HG03521 (cell line): ENCODE data around the gene NEIL3.

Experiments
- ATAC-seq: cut with Tn5 transposase; IDR thresholded peaks from one replicate; pipeline ENCODE4 v1.9.1; 2021; ENCODE audit warnings: mild to moderate bottlenecking, moderate library complexity; ENCODE audit not compliant: unreplicated experiment

Gene NEIL3

GRCh38 chr4:177356921-177357320 lies 47.2 kb downstream of the NEIL3 start:
- ATAC-seq = no peak

DNA sequence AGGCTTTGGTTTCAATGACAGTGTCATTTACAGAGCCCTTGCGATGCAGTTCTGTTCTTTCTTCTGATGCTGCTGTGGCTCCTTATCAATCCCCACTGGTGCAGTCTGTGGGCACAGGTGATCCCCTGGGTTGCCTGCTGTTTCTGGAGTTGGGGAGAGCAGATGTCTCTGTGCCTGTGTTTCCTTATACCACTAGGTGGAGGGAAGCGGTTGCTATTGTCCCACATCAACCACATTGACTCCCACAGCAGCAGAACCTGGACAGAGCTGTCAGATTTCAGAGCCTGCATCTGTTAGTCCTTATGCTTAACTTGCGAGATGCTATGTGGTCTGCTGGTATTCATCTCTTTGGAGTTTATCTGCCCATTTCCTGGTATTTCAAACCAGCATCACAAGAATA lies 57.7 kb downstream of the NEIL3 start:
- no peak for ATAC-seq

- no peak for ATAC-seq
These were observed 59.7 kb downstream of the NEIL3 start for GRCh38 chr4:177369372-177369771.

DNA sequence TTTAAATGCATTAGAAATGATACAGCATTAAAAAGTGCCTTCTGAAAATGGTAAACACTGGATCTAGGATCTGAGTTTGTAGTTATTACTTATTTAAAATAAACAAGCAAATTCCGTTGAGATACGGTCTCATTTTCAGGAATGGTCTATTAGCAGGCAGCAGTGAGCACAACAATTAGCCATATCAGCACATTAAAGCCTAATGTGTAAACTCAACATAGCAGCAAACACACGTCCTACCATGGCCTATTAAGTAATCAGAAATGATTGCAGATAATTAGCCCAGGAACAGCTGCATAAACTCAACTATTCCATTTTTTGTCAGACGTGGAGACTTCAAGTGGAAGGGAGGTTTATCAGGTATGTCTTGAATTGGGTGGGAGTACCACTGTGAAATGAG lies 61.8 kb downstream of the NEIL3 start:
- no peak for ATAC-seq

GRCh38 chr4:177374966-177375365 lies 65.3 kb downstream of the NEIL3 start:
- ATAC-seq = no peak

- ATAC-seq = no peak
These were observed 65.7 kb downstream of the NEIL3 start for GRCh38 chr4:177375372-177375771.

GRCh38 chr4:177376024-177376423 lies 66.3 kb downstream of the NEIL3 start:
- ATAC-seq = no peak

DNA sequence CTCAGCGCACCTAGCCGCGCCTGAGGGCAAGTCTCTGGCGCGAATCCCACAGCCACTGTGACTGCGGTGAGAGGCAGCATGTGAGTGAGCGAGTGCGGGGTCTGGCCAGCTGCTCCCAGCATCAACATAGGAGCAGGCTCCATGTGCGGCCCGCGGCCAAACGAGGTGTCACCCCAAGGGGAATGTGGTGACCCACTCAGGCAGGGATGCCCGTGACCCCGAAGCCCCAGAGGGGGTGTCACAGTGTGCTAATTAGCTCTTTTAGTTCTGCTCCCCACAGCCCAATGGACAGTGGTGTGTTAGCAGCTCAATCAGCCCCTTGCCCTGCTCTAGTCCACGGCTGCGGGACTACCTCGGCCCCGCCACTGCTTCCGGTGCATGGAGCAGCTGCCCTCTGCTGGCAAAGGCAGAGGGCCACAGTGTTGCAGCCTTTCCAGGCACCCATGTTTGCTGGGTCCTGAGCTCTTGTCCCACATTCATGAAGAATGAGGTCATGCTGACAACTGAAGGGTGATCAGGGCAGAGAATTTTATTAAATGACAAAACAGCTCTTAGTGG lies 71.1 kb downstream of the NEIL3 start:
- no peak for ATAC-seq

GRCh38 chr4:177381762-177382310 lies 72.2 kb downstream of the NEIL3 start:
- ATAC-seq = no peak

GRCh38 chr4:177384856-177385397 lies 75.3 kb downstream of the NEIL3 start:
- no peak for ATAC-seq

GRCh38 chr4:177385576-177386277 lies 76.1 kb downstream of the NEIL3 start:
- no peak for ATAC-seq

DNA sequence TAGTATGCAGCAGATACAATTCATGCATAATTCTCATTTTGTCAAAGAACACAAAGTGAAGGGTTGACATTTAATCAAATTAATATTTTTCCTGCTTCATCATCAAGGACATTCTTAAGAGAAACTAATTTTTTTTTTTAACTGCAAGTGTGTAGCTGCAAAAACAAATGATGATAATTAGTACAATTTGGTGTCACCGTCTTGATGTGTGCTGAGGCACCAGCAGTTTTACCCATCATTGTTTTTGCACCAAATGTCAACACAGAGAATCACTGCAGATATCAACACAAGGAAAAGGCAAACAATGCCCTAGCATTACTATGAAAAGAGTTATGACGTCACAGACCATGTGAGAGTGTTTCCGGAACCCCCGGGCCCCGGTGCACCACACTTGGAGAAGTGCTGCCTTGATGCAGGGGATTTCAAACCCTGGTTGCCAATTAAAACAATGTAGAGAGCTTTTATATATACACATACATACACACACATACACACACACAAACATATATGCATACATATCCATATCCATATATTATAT lies 76.7 kb downstream of the NEIL3 start:
- no peak for ATAC-seq

DNA sequence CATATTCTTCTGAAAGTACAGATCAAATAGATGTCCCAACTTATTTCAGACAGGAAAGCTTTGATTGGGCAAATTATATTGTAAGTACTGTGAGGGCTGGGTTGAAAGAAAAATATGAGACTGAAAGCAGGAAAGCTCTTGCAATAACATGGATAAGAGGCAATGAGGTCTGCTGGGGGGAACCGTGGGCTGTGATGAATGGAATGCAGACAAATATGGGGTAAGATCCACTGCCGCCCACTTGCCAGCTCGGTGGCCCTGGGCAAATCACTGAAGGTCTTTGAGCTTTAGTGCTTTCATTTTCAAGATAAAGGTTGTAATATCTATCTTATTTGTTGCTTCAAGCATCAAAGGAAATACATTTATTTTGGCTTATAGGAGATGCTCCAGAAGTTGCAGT lies 81.6 kb downstream of the NEIL3 start:
- ATAC-seq = no peak

- no peak for ATAC-seq
These were observed 82.3 kb downstream of the NEIL3 start for GRCh38 chr4:177391953-177392352.

- peak; percentile 60 for ATAC-seq
These were observed 83.6 kb downstream of the NEIL3 start for GRCh38 chr4:177393236-177393635.

DNA sequence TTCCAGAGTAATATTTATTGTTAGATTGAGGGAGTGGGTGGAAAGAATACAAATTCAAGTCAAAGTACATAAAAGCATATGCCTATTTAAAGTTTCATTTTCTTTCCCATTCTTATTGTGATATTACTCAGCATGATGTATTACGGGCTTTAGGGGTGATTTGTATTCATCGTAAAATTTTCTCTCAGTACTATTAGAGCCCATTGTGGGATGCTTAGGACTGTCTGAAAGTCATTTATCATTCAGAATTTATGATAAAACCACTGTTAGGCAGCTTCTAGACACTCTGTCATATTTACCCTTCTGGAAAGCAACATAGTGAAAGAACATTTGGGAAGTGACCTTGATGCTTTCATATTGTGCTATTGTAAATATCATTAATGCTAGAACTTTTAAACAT lies 86.7 kb downstream of the NEIL3 start:
- ATAC-seq = no peak

DNA sequence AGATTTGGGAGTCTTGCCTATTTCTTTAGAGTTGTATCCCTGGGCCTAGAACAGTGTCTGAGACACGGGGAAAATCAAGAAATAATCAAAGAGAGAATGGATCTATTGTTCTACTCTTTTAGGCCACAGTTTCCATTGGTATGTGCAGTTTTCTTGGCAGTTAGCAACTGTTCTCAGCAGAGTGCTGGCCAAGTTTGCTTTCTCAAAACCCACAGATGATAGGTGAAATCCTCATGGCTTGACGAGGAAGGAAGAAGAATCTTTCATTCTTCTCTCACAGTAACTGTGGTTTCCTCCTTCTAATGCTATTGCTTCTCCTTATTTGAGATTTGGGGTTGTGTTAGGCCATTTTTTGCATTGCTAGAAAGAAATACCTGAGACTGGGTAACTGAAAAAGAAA lies 90.4 kb downstream of the NEIL3 start:
- ATAC-seq = no peak

DNA sequence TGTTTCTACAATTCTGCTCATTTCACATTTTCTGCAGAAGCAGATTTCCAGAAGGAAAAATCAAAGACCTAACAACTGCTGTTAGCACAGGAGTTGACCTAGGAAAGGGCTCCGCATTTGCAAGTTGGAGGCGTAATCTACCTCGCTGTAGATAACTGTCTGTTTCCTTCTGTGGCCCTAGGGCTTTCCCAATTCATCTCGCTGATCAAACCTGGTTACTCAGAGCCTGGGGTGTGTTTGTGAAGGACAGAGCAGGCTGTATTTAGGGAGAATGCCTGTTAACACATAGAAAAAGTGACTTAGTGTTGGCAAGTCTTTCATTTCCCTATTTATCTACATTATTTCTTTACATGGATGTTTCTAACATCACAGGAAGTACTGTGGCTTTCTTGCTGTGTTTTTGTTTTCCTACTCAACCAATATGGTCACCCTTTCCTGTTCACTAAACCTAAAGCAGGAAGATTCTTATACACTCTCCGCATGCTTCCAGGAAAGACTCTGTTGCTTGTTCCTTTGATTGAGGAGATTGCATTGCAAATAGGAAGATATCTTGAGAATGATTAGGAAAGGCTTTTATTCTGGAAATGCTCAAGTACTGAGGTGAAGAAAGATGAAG lies 92.1 kb downstream of the NEIL3 start:
- no peak for ATAC-seq

GRCh38 chr4:177403746-177404145 lies 94.1 kb downstream of the NEIL3 start:
- ATAC-seq = no peak

DNA sequence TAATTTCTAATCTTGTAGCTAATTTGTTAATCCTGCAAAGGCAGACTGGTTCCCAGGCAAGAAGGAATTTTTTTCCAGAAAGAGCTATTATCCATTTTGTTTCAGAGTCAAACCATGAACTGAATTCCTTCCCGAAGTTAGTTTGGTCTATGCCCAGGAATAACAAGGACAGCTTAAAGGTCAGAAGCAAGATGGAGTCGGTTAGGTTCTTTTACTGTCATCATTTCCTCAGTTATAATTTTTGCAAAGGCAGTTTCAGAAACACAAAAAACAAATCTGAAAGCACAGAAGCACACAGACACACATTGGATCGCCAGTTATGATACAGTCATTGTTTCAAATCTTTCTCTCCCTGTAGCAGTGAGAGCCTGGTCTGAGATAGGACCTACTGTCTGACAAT lies 94.7 kb downstream of the NEIL3 start:
- no peak for ATAC-seq

DNA sequence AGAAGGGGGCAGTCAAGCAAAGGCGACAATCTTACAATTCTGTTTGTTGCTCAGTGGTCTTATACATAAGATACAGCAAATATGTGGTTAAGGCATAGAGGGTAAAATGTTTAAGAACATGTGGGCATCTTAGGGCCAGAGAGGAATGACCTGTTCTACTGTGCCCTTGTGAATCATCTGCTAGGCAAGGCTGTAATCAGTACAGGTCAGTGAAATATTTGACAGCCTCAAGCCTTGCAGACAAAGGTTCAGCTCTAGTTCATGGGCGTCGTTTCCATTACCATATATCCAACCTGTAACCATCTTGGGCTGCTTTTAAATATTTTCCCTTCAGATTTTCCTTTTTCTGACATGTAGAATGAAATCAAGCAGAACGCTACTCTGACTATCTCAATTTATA lies 95.3 kb downstream of the NEIL3 start:
- ATAC-seq = no peak

DNA sequence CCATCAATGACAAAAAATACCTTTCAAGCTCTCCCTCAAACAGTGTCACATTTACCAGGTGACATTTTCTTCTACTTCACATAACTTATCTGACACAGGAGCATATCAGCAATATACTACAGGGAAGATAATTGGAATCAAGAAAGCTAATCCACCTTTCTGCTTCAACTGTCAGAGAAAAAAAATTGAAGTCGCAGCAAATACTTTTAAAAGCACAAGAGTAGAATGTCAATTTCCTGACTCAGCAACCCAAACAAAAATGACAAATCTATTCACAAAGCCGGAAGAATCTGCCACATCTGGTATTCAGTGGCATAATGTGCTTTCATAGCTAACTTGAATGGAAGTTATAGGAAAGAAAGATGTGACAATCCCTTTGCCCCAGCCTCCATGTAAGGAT lies 95.8 kb downstream of the NEIL3 start:
- ATAC-seq = no peak
